HG02798 (cell line): ENCODE results near the gene DAAM2.

Source experiments
- ATAC-seq: cut with Tn5 transposase; IDR thresholded peaks from one replicate; pipeline ENCODE4 v1.9.1; 2021; ENCODE audit warnings: mild to moderate bottlenecking; ENCODE audit not compliant: unreplicated experiment, poor library complexity

The DAAM2 gene

DNA sequence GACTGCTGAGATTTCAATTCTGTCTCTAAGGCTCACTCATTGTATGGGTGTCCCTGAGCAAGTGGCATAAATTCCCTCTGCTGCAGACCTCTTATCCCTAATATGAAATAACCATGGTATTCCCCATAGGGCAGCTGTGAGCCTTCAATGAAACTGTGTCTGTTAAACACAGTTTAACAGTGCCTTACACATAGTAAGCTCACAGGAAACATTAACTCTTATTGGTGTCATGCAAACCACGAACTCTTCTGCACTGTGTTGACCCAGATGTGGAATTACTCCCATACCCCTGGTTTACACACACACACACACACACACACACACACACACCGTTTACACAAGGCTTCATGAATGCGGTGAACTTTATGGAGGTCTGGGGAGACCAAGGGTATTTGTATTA is 23.2 kb downstream of the DAAM2 start:
- ATAC-seq, result no peak

DNA sequence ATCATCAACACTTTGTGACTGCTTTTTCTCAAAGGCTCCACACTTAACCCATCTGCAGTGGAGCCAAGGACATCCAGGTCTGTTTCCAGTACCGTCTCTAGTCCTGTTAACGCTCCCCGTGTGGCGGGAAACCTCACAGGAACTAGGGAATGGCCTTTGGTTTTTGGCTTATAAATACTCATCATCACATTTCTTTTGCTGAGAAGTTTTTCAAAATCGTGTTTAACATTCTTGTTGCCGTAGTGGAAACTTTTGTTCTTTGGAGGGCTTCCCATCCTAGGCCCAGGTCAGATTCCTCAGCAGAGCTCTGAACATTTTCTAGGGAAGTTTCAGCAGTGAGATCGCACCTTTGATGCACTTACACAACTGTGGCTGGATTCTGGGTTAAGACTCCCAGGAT is 24.6 kb downstream of the DAAM2 start:
- no peak for ATAC-seq

GRCh38 chr6:39818695-39819094 is 26.5 kb downstream of the DAAM2 start:
- no peak for ATAC-seq

- no peak for ATAC-seq
Measured at GRCh38 chr6:39819228-39819627, 27.1 kb downstream of the DAAM2 start.

- ATAC-seq, result no peak
Measured at GRCh38 chr6:39819676-39820075, 27.5 kb downstream of the DAAM2 start.

DNA sequence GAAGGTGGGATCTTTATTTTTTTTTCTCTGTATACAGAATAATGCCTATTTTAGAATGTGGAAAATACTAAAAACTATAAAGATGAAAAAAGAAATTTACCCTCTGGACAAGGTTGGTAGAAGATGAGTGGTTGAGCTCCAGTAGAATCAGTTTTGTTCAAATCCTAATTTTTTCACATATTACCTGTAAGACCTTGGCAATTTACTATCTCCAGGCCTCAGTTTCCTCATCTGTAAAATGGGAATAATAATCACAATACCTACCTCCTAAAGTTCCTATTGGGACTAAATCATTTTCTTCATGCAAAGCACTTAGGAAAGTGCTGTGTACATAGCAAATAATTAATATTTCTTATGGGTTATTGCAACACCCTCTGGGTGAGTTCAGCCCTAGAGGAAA is 28.4 kb downstream of the DAAM2 start:
- ATAC-seq, result no peak

DNA sequence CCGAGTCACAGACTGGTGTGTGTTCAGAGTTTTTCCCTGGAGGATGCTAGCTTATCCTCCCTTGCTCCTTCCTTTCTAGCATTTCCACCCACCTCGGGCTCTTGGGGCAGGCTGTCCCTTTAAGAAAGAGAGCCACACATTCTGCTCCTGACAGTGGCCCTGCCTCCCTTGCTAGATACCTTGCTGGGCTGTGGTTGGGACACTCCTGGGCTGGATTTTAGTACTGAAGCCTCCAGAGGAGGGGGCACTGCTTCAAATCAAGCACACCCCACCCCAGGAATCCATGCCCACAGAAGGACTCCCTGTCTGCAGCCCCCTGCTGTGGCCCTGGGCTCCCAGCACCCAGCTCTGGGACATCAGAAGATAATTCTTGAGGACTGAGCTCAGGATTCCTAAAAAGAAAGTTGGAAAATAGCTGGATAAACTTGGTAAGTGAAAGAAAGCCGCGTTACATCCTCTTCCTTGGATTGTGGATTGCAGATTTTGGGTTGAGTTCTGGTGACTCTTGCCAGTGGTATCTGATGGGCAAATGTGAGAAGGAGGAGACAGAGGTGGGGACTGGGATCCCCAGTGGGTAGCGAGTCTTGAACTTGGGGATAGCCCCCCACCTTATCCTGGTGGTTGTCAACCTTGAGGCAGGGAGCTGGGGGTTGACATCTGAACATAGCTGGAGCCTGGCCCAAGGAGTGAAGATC is 29.0 kb downstream of the DAAM2 start:
- no peak for ATAC-seq

GRCh38 chr6:39821742-39822532 is 29.8 kb downstream of the DAAM2 start:
- ATAC-seq, result no peak

- ATAC-seq, result no peak
Measured at GRCh38 chr6:39822846-39823815, 31.0 kb downstream of the DAAM2 start.

DNA sequence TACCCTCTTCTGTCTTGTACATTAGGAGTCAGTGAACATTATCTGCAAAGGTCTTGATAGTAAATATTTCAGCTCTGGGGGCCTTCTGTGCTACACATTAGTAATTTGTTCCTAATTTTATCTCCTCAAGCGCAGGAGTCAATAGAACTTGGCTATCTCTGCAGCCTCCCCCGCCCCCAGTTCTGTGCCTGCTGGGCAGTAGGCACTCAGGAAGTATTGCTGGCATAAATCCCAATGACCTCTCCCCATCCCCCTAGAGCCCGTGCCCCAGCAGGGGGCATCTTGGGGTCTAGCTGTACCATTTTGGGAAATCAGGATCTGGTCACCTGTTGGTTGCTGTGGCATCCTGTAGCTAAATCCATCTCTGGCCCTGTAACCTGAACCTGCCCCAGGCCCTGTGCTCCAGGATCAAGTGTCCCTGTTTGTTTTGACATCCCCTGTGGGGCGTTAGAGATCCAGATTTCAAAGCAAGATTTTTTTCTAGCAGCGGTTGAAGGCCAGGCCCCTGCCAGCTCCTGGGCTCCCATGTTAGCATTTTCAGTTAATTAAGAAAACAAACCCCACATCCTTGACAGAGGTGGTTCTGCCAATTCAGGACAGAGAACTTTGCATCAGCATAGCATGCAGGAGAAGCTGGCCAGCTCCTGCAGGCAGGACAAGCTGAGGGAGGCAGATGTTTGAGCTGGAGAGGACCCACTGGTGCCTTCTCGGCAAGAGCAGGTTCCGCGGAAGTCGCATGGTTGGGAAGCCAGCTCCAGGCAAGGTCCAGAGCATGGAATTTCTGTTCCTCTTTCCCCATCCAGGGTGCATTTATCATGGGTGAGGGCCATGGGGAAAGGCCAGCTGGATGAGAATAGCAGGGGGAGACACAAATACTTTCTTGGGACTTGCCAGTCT is 32.1 kb downstream of the DAAM2 start:
- ATAC-seq, result no peak

DNA sequence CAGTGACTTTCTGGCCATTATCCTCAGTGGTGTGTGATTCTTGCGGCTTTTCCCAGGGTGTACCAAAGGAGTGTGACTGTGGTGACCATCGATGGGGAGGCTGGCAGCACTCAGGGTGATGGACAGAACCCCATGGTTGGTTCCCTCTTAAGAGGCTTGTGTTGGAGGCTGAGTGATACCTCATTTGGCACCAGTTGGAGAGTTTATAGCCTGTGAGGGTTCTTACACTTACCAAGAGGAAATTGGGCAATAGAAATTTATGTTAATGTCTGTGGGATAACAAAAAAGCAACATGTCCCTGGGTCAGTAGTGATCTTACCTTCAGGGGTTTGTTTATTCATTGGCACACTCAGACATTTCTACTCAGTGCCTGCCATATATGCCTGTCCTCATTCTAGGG is 37.2 kb downstream of the DAAM2 start:
- no peak for ATAC-seq

GRCh38 chr6:39830444-39830843 is 38.3 kb downstream of the DAAM2 start:
- no peak for ATAC-seq

DNA sequence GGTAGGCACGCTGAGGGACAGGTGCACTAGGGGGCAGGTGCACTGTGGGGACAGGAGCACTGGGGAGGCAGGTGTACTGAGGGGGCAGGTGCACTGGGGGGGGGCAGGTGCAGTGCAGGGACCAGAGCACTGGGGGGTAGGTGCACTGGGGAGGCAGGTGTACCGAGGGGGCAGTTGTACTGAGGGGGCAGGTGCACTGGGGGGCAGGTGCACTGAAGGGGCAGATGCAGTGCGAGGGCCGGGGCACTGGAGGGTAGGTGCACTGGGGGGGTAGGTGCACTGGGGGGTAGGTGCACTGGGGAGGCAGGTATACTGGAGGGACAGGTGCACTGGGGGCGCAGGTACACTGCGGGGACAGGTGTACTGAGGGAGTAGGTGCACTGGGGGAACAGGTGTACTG is 39.5 kb downstream of the DAAM2 start:
- no peak for ATAC-seq

- no peak for ATAC-seq
Measured at GRCh38 chr6:39834278-39834677, 42.1 kb downstream of the DAAM2 start.

DNA sequence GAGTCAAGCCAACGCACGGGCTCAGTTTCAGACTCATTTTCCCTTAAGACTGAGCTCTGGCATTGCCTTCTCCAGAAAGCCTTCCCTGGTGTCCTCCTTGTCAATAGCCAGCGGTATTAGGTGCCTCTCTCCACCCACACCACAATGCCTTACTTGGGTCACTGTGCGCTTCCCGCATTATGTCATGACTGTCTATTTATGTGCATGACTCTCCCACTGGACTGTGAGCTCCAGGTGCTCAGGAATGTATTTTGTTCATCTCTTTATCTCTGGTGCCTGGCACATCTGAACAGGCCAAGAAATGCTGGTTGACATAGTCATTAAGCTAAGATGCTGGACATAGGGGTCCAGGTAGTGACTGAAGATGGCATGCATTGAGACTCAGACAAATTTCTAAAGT is 42.7 kb downstream of the DAAM2 start:
- no peak for ATAC-seq

GRCh38 chr6:39835821-39836295 is 43.7 kb downstream of the DAAM2 start:
- ATAC-seq, result no peak

DNA sequence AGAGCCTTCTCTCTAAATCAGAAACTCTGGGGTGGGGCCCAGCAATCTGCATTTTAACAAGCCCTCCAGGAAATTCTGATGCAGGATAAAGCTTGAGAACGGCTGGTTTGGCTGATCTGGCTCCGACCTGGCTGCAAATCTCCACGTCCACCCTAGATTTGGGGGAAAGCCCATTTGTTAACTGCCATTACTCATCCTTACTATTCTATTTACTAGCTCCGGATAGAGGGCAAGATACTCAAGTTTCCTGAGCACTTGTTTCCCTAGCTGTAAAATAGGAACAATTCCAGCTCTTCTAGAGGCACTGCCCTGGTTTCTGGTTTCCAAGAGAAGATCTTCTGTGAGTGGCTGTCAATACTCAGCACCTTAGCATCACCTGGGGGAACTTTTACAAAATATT is 44.4 kb downstream of the DAAM2 start:
- no peak for ATAC-seq

DNA sequence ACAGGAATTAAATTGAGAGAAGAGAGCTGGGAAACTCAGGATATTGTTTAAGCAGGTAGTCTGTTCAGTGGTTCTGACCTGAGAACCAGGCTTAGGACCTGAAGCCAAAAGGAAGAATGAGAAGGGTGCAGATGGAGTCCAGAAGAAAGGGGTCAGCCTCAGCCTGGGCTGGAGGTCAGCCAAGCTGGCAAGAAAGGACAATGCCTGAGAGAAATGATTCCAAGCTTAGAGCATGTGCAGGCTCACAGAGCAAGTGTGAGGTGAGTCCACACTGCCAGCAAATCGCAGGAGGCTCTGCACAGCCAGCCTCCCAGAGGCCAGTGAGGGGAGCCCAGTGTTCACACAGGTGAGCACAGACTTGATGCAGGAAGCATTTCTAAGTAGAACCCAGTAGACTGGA is 47.3 kb downstream of the DAAM2 start:
- no peak for ATAC-seq

DNA sequence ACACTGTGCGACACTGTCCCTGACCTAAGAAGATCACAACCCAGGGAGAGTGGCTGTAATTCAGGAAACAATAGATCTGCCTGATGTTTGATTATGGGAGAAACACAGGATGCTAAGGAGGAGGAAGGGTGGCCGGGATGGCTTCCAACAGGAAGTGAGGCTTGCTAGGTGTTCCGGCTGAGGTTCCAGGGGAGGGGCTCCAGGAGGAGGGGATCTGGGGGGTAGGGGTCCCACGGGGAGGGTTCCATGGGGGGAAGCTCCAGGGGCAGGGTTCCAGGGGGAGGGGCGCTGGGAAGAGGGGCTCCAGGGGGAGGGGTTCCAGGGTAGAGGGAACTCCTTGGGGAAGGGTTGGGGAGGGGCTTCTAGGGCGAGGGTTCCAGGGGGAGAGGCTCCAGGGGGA is 48.6 kb downstream of the DAAM2 start:
- ATAC-seq, result no peak

GRCh38 chr6:39841291-39841690 is 49.1 kb downstream of the DAAM2 start:
- ATAC-seq, result no peak
